ENCODE measurements around the gene MYLK. TPM values are rescaled to one million over a fixed set of nuclear protein-coding genes. Genes with fewer than 3 reads are reported as not detected.

MYLK gene
- total and polyA plus RNA-seq, 2 of the 4 experiments (the other 2 are of a cell fraction) = 299 to 484 TPM

DNA sequence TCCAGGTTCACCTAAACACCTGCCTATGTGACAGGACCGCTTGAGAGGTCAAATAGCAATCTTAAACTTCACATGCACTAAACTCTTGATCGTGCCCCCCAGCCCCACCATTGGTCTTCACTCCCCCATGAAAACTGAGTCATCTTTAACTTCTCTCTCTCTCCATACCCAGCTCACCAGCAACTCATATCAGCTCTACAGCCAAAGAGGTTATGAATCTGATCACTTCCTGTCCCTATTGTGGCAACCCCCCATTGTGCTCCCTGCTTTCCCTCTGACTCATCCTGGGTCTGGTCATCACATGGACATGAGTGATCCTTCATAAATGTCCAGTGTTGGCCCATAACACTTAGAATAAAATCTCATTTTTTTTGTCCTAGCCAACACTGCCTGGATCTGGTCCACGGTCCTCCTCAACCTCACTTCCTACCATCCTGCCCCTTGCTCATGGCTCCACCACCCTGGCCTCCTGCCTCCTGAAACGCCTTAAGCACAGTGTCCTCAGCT, 195.8 kb downstream of the MYLK start:
- peak overlapping the region; percentile 97 for H3K14ac ChIP-seq (replicated peaks; ENCODE audit: low read depth, low read length)
- DNase-seq (peak; percentile 97), ATAC-seq (ENCODE audit: low read depth) (peak; percentile 71)
- H3K9ac ChIP-seq (ENCODE audit: low read depth, low read length) = no peak overlapping the region; the same call in 1 of the 2 replicates
- H3K4me3 ChIP-seq (ENCODE audit: insufficient read depth, low read depth, low read length) = no peak overlapping the region
- CTCF ChIA-PET = no interaction called here
- H3K27me3 ChIP-seq (ENCODE audit: control insufficient read depth, insufficient read depth, low read length) = no peaks in the 10 kb centered on the region
- H4K5ac ChIP-seq (ENCODE audit: low read depth, low read length) = peak overlapping the region; percentile 59
- intact Hi-C loops (cut with micrococcal nuclease) (no loop called here), in situ Hi-C loops (cut with MboI; ENCODE audit: low sequenced_read_pairs) (no loop called here), dilution Hi-C loops (cut with HindIII; ENCODE audit: low sequenced_read_pairs, unreplicated experiment) (no loop called here)
- peak overlapping the region; percentile 92 for H2AK9ac ChIP-seq (replicated peaks; ENCODE audit: low read depth, low read length, poor library complexity)
- peaks cover 29% of the 10 kb centered on the region for H3K4me1 ChIP-seq (ENCODE audit: control insufficient read depth, insufficient read depth, low read length)
- H4K91ac ChIP-seq (ENCODE audit: insufficient read depth, low read depth, low read length) = peak overlapping the region; percentile 97
- H2BK5ac ChIP-seq (ENCODE audit: low read depth, low read length, poor library complexity, severe bottlenecking) = peak overlapping the region; percentile 85
- H4K8ac ChIP-seq (ENCODE audit: low read depth in 2 of 2, low read length in 2 of 2) = peak overlapping the region; percentile 67 to 96
- peak overlapping the region; percentile 91 for H3K23ac ChIP-seq (ENCODE audit: low read depth, low read length)
- 0 out of 2 replicates have a peak overlapping the region, but pooled peaks have one; percentile 35 for H3K4me2 ChIP-seq (ENCODE audit: low read depth, low read length)
- peak overlapping the region; percentile 96 for H2BK120ac ChIP-seq (ENCODE audit: low read depth, low read length)
- H2AK5ac ChIP-seq (ENCODE audit: low read depth, low read length) = peak overlapping the region; percentile 100
- peaks cover 80% of the 10 kb centered on the region for H3K36me3 ChIP-seq (ENCODE audit: control insufficient read depth, insufficient read depth, low read length)
- H2BK20ac ChIP-seq (ENCODE audit: low read depth, low read length) = peak overlapping the region; percentile 86
- peaks cover 2 to 75% of the 10 kb centered on the region in 2 experiments; a peak in 2 of 4 replicates for H3K79me1 ChIP-seq (ENCODE audit: low read depth in 1 of 2, low read length in 2 of 2)
- TF ChIP-seq CHD1 (IDR thresholded peaks at IDR 0.05; ENCODE audit: low read depth, low read length) (0 out of 2 replicates have a peak, but pooled peaks have one; percentile 55), FOS (IDR thresholded peaks at IDR 0.05; ENCODE audit: low read depth, low read length) (peak; percentile 91), RAD21 (IDR thresholded peaks at IDR 0.05; ENCODE audit: low read length) (no peak; the same call in 1 of the 2 replicates), MAZ (IDR thresholded peaks at IDR 0.05; ENCODE audit: borderline replicate concordance, low read depth, low read length) (peak; percentile 50), RCOR1 (IDR thresholded peaks at IDR 0.05; ENCODE audit: insufficient replicate concordance, low read length) (peak; percentile 66), NFE2L2 (IDR thresholded peaks at IDR 0.05; ENCODE audit: low read depth, low read length) (peak; percentile 9; the same call in 1 of the 2 replicates), MAFK (IDR thresholded peaks at IDR 0.05; ENCODE audit: low read depth, low read length) (no peak), CEBPB (IDR thresholded peaks at IDR 0.05; ENCODE audit: low read depth, low read length) (peak; percentile 70), BHLHE40 (IDR thresholded peaks at IDR 0.05; ENCODE audit: low read depth, low read length) (peak; percentile 41; the same call in 1 of the 2 replicates)
- TF ChIP-seq, protein P1, sequence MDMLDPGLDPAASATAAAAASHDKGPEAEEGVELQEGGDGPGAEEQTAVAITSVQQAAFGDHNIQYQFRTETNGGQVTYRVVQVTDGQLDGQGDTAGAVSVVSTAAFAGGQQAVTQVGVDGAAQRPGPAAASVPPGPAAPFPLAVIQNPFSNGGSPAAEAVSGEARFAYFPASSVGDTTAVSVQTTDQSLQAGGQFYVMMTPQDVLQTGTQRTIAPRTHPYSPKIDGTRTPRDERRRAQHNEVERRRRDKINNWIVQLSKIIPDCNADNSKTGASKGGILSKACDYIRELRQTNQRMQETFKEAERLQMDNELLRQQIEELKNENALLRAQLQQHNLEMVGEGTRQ (IDR thresholded peaks at IDR 0.05; ENCODE audit: low read depth, low read length) = peak; percentile 68; the same call in 1 of the 2 replicates
- H2BK15ac ChIP-seq (ENCODE audit: low read depth, low read length) = peak overlapping the region; percentile 90; the same call in 2 of the 3 replicates
- peaks cover 36% of the 10 kb centered on the region for H3K9me1 ChIP-seq (ENCODE audit: insufficient read depth, low read length)
- POLR2A ChIA-PET (ENCODE audit: unreplicated experiment) = no interaction called here
- H3K56ac ChIP-seq (ENCODE audit: extremely low read depth, insufficient read depth, low read length) = no peak overlapping the region; the same call in 1 of the 2 replicates
- H4K20me1 ChIP-seq (ENCODE audit: insufficient read depth, low read length) = no peaks in the 10 kb centered on the region
- H3K4ac ChIP-seq (ENCODE audit: low read depth, low read length) = peak overlapping the region; percentile 99
- peak overlapping the region; percentile 63 for H3K18ac ChIP-seq (ENCODE audit: low read depth, low read length)
- H3K9me3 ChIP-seq (ENCODE audit: control insufficient read depth, insufficient read depth, low read length) = no peaks in the 10 kb centered on the region
- peak overlapping the region; percentile 72 for H2AFZ ChIP-seq (replicated peaks; ENCODE audit: low read length, poor library complexity)
- BruUV-seq (replicated peaks) = no TSS peak
- 43% methylated on average over 4 of the region's 4 CpGs; no CpG with 5 or more reads in 1 of the 2 experiments for WGBS, 2 experiments (ENCODE audit: extremely low coverage in 2 of 2, insufficient read length in 1 of 2)
- H3K27ac ChIP-seq (ENCODE audit: insufficient read depth, low read length) = peak overlapping the region; percentile 57

All from IMR-90 (cell line).